ENCODE results near the gene POU2AF1.

- TF ChIP-seq, protein P1, sequence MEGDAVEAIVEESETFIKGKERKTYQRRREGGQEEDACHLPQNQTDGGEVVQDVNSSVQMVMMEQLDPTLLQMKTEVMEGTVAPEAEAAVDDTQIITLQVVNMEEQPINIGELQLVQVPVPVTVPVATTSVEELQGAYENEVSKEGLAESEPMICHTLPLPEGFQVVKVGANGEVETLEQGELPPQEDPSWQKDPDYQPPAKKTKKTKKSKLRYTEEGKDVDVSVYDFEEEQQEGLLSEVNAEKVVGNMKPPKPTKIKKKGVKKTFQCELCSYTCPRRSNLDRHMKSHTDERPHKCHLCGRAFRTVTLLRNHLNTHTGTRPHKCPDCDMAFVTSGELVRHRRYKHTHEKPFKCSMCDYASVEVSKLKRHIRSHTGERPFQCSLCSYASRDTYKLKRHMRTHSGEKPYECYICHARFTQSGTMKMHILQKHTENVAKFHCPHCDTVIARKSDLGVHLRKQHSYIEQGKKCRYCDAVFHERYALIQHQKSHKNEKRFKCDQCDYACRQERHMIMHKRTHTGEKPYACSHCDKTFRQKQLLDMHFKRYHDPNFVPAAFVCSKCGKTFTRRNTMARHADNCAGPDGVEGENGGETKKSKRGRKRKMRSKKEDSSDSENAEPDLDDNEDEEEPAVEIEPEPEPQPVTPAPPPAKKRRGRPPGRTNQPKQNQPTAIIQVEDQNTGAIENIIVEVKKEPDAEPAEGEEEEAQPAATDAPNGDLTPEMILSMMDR (IDR thresholded peaks at IDR 0.05) = no peak
- TF ChIP-seq POLR2A (IDR thresholded peaks at IDR 0.05) (no peak), POLR2AphosphoS5 (IDR thresholded peaks at IDR 0.05; ENCODE audit: insufficient read depth in 1 of 2, low read depth in 1 of 2) (no peak)
These were observed 52.3 kb downstream of the POU2AF1 start for GRCh38 chr11:111326824-111327223.

Data from vagina (tissue), 2 donors.